Stomach (tissue), 9 donors: ENCODE measurements around the gene COIL. TPM values are rescaled to one million over a fixed set of nuclear protein-coding genes. Genes with fewer than 3 reads are reported as not detected.
A peak's percentile ranks its signal among the peaks of the same experiment; 100 is the strongest.

Source experiments
- DNase-seq, 2 donors: peaks; one replicate each; pipeline versions ENCODE4 v3.0.0 to v3.0.0-alpha.2; 2013 to 2019
- H3K27ac ChIP-seq, 5 donors: fragments of 200-600 bp in 4 of 5; sonication (generic) in 4 of 5; one replicate each; pipeline ENCODE4 v1.5.1; 2013 to 2019; ENCODE audit warnings: mild to moderate bottlenecking in 1 of 5, moderate library complexity in 1 of 5
- H3K27me3 ChIP-seq, 3 donors: fragments of 200-600 bp; sonication (generic); one replicate each; pipeline ENCODE4 v1.5.1; 2017 to 2019; ENCODE audit warnings: mixed run types in 1 of 3
- H3K36me3 ChIP-seq, 4 donors: fragments of 200-600 bp; sonication (generic); 1 replicate in 3 of 4; 2 replicates in 1 of 4; pipeline ENCODE4 v1.5.1; 2016 to 2019
- H3K4me1 ChIP-seq, 4 donors: fragments of 200-600 bp; sonication (generic); one replicate each; pipeline ENCODE4 v1.5.1; 2016 to 2019
- H3K4me3 ChIP-seq, 4 donors: fragments of 200-600 bp; sonication (generic) in 3 of 4; one replicate each; pipeline ENCODE4 v1.5.1; 2016 to 2019; ENCODE audit warnings: mild to moderate bottlenecking in 1 of 4
- H3K9me3 ChIP-seq, 4 donors: fragments of 200-600 bp; sonication (generic); one replicate each; pipeline ENCODE4 v1.5.1; 2016 to 2019
- EP300 ChIP-seq: sonication (generic); formaldehyde crosslinking; IDR thresholded peaks from one replicate; pipeline ENCODE4 v1.6.1; 2017; ENCODE audit warnings: antibody characterized with exemption
- POLR2A ChIP-seq, 4 donors: fragments of 450-650 bp; IDR thresholded peaks; one replicate each; pipeline ENCODE4 v1.6.1; 2016; ENCODE audit warnings: antibody characterized with exemption in 4 of 4, control low read depth in 2 of 4, mild to moderate bottlenecking in 1 of 4, moderate library complexity in 1 of 4
- POLR2AphosphoS5 ChIP-seq, 3 donors: sonication (generic); formaldehyde crosslinking; IDR thresholded peaks; one replicate each; pipeline ENCODE4 v1.6.1; 2016; ENCODE audit warnings: antibody characterized with exemption in 3 of 3
- WGBS, 5 donors: extraction: QIAGEN DNeasy Blood & Tissue Kit in 3 of 5; methylation state at CpG; one replicate each; pipeline versions ENCODE4 v1.1.5 to v1.1.7; 2013 to 2018; 5-methylcytosine and 5-hydroxymethylcytosine counted together
- intact Hi-C: fragments of 100-400 bp; cut with DNase I; formaldehyde crosslinking; loops from one replicate; pipeline ENCODE4 v1.15.1; 2023; ENCODE audit warnings: low total_unique reads
- polyA plus RNA-seq, 3 donors: library from polyadenylated mRNA; stranded (reverse); fragments of 200-250 nt; gene quantifications; one replicate each; pipeline ENCODE4 v1.2.3, GENCODE V29; 2013
- total RNA-seq, 5 donors: library from RNA; depleted of rRNA; stranded (reverse); fragments of >200 nt; gene quantifications; one replicate each; pipeline versions ENCODE4 v1.1.0 to v1.2.3, GENCODE V29; 2014 to 2016
- TF ChIP-seq, protein P1 (sequence below), 7 experiments: fragments of 450-650 bp in 4 of 7; fragments of 200-600 bp in 3 of 7; sonication (generic) in 3 of 7; IDR thresholded peaks; one replicate each; pipeline ENCODE4 v1.5.1; 2016 to 2019; ENCODE audit warnings: antibody characterized with exemption in 7 of 7, control low read depth in 2 of 7, mild to moderate bottlenecking in 1 of 7
- donor health status: healthy with polysubstance abuse.
- donor health status: Bipolar disorder and iron deficiency.
- donor health status: healthy.

COIL gene
- total and polyA plus RNA-seq, 8 donors, result 2.3 to 23.1 (median 12.1) TPM

GRCh38 chr17:57008958-57009357, 48.1 kb upstream of the COIL start:
- no peak overlapping the region for H3K27ac ChIP-seq
- H3K4me3 ChIP-seq, result no peak overlapping the region
- intact Hi-C loops, result loop anchor here (10.0 kb wide), 1 partner anchor 46 kb away; no protein-coding TSS in a partner anchor
- peaks cover 0 to 16% (median 8%) of the 10 kb centered on the region in 4 donors for H3K4me1 ChIP-seq
- H3K27me3 ChIP-seq, result no peaks in the 10 kb centered on the region
- no peaks in the 10 kb centered on the region for H3K9me3 ChIP-seq
- no peak for DNase-seq
- TF ChIP-seq, protein P1, sequence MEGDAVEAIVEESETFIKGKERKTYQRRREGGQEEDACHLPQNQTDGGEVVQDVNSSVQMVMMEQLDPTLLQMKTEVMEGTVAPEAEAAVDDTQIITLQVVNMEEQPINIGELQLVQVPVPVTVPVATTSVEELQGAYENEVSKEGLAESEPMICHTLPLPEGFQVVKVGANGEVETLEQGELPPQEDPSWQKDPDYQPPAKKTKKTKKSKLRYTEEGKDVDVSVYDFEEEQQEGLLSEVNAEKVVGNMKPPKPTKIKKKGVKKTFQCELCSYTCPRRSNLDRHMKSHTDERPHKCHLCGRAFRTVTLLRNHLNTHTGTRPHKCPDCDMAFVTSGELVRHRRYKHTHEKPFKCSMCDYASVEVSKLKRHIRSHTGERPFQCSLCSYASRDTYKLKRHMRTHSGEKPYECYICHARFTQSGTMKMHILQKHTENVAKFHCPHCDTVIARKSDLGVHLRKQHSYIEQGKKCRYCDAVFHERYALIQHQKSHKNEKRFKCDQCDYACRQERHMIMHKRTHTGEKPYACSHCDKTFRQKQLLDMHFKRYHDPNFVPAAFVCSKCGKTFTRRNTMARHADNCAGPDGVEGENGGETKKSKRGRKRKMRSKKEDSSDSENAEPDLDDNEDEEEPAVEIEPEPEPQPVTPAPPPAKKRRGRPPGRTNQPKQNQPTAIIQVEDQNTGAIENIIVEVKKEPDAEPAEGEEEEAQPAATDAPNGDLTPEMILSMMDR (IDR thresholded peaks at IDR 0.05), result no peak
- TF ChIP-seq POLR2A (IDR thresholded peaks at IDR 0.05) (no peak), EP300 (no peak), POLR2AphosphoS5 (IDR thresholded peaks at IDR 0.05) (no peak)
- WGBS, 5 donors, result 71 to 89% (median 82%) methylated on average over 2 of the region's 2 CpGs
- peaks cover 0 to 31% (median 18%) of the 10 kb centered on the region in 4 donors for H3K36me3 ChIP-seq

- Histone ChIP-seq H3K27ac (no peak overlapping the region), H3K9me3 (no peaks in the 10 kb centered on the region), H3K36me3 (peaks cover 10 to 60% (median 47%) of the 10 kb centered on the region in 4 donors), H3K4me1 (peaks cover 0 to 16% (median 8%) of the 10 kb centered on the region in 4 donors), H3K27me3 (no peaks in the 10 kb centered on the region), H3K4me3 (no peak overlapping the region)
- intact Hi-C loops, result loop anchor here (10.0 kb wide), 1 partner anchor 49 kb away; no protein-coding TSS in a partner anchor
- TF ChIP-seq POLR2A (IDR thresholded peaks at IDR 0.05), result no peak
- TF ChIP-seq, protein P1 (IDR thresholded peaks at IDR 0.05), result no peak
- TF ChIP-seq POLR2AphosphoS5 (IDR thresholded peaks at IDR 0.05), result no peak
- no peak for TF ChIP-seq EP300
- 94 to 100% (median 100%) methylated on average over 2 of the region's 2 CpGs for WGBS, 5 donors
- DNase-seq, result no peak
These were observed 45.2 kb upstream of the COIL start for GRCh38 chr17:57006040-57006439.

DNA sequence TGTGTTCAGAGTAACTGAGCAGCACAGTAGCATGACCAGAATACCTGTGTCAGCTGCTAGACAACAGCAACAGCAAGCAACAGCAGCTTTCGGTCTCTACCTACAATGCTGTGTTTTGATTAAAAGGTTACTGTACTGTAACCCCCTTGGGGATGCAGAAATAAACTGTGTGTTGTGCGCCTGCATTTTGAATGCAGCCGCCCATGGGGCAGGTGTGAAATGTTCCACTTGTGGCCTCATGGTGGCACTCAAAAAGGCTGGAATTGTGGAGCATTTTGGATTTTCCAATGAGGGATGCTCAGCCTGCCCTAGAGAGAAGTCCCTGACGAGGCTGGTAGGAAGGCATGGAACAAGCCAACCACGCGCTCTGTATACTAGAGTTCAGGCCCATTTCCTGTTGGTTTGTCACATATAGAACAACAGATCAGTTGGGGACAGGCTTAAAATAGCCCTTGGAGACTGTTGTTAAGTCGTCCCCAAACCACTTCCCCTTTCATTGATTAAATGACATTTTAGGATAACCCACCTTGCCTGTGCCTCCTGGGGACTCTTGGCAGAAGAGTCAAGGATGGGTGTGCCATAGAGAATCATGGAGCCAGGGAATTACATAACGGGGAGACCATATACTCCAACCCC, 44.2 kb upstream of the COIL start:
- intact Hi-C loops, result loop anchor here (10.0 kb wide), 1 partner anchor 50 kb away; no protein-coding TSS in a partner anchor
- TF ChIP-seq, protein P1 (IDR thresholded peaks at IDR 0.05), result peak in 4 of 7 experiments; percentile 33 to 54 (median 40)
- TF ChIP-seq EP300, result no peak
- H3K36me3 ChIP-seq, result peaks cover 13 to 70% (median 53%) of the 10 kb centered on the region in 4 donors
- H3K9me3 ChIP-seq, result no peaks in the 10 kb centered on the region
- peaks cover 0 to 9% (median 4%) of the 10 kb centered on the region in 4 donors for H3K4me1 ChIP-seq
- H3K27me3 ChIP-seq, result no peaks in the 10 kb centered on the region
- WGBS, 5 donors, result 56 to 69% (median 63%) methylated on average over 8 of the region's 8 CpGs
- DNase-seq, result peak; percentile 30 to 39
- H3K27ac ChIP-seq, result no peak overlapping the region
- H3K4me3 ChIP-seq, result no peak overlapping the region

GRCh38 chr17:57002904-57003303, 42.1 kb upstream of the COIL start:
- peaks cover 13 to 88% (median 66%) of the 10 kb centered on the region in 4 donors for H3K36me3 ChIP-seq
- H3K9me3 ChIP-seq, result no peaks in the 10 kb centered on the region
- peaks cover 0 to 6% (median 2%) of the 10 kb centered on the region in 4 donors for H3K4me1 ChIP-seq
- TF ChIP-seq POLR2AphosphoS5 (IDR thresholded peaks at IDR 0.05) (no peak), POLR2A (IDR thresholded peaks at IDR 0.05) (no peak), EP300 (no peak)
- TF ChIP-seq, protein P1 (IDR thresholded peaks at IDR 0.05), result no peak
- H3K27ac ChIP-seq, result no peak overlapping the region
- intact Hi-C loops, result loop anchor here (10.0 kb wide), 1 partner anchor 52 kb away; no protein-coding TSS in a partner anchor
- 80 to 88% (median 86%) methylated on average over 5 of the region's 5 CpGs for WGBS, 5 donors
- DNase-seq, result no peak
- H3K4me3 ChIP-seq, result no peak overlapping the region
- no peaks in the 10 kb centered on the region for H3K27me3 ChIP-seq
